ENCODE measurements around the gene CCDC73.
"Not testable (repeated sequence)": the region's sequence is repeated elsewhere in the genome, so short reads cannot be mapped to it uniquely, and the experiment has no call there.

The CCDC73 gene

GRCh38 chr11:32792948-32793475 lies 1.4 kb downstream of the CCDC73 start:
- peak; percentile 60 for DNase-seq

- DNase-seq, result no peak
These were observed 2.1 kb downstream of the CCDC73 start for GRCh38 chr11:32792111-32792947.

GRCh38 chr11:32790916-32791315 lies 3.5 kb downstream of the CCDC73 start:
- no peak for DNase-seq

- no peak for DNase-seq
These were observed 7.7 kb downstream of the CCDC73 start for GRCh38 chr11:32786811-32787210.

GRCh38 chr11:32785262-32785661 lies 9.2 kb downstream of the CCDC73 start:
- DNase-seq, result no peak

- DNase-seq, result no peak
These were observed 12.7 kb downstream of the CCDC73 start for GRCh38 chr11:32781721-32782120.

- not testable (repeated sequence) for DNase-seq
These were observed 13.6 kb downstream of the CCDC73 start for GRCh38 chr11:32780839-32781238.

- DNase-seq, result no peak
These were observed 15.3 kb downstream of the CCDC73 start for GRCh38 chr11:32779136-32779535.

- DNase-seq, result no peak
These were observed 18.6 kb downstream of the CCDC73 start for GRCh38 chr11:32775908-32776307.

- no peak for DNase-seq
These were observed 20.4 kb downstream of the CCDC73 start for GRCh38 chr11:32774081-32774480.

- DNase-seq, result no peak
These were observed 21.7 kb downstream of the CCDC73 start for GRCh38 chr11:32772731-32773130.

GRCh38 chr11:32761774-32762173 lies 32.7 kb downstream of the CCDC73 start:
- DNase-seq, result not testable (repeated sequence)

- DNase-seq, result no peak
These were observed 36.2 kb downstream of the CCDC73 start for GRCh38 chr11:32758291-32758690.

- not testable (repeated sequence) for DNase-seq
These were observed 41.3 kb downstream of the CCDC73 start for GRCh38 chr11:32753181-32753580.

- no peak for DNase-seq
These were observed 42.5 kb downstream of the CCDC73 start for GRCh38 chr11:32752001-32752400.

GRCh38 chr11:32751381-32751780 lies 43.1 kb downstream of the CCDC73 start:
- DNase-seq, result no peak

- no peak for DNase-seq
These were observed 64.5 kb downstream of the CCDC73 start for GRCh38 chr11:32729976-32730375.

GRCh38 chr11:32723332-32723731 lies 71.1 kb downstream of the CCDC73 start:
- no peak for DNase-seq

- DNase-seq, result no peak
These were observed 72.2 kb downstream of the CCDC73 start for GRCh38 chr11:32722255-32722654.

GRCh38 chr11:32713496-32713895 lies 81.0 kb downstream of the CCDC73 start:
- DNase-seq, result no peak

GRCh38 chr11:32708978-32709377 lies 85.5 kb downstream of the CCDC73 start:
- DNase-seq, result not testable (repeated sequence)

- DNase-seq, result no peak
These were observed 87.3 kb downstream of the CCDC73 start for GRCh38 chr11:32706985-32707741.

- no peak for DNase-seq
These were observed 89.0 kb downstream of the CCDC73 start for GRCh38 chr11:32705309-32706033.

Data from CD4-positive, alpha-beta T cell treated with Interleukin-4 for 4 hours (primary cell).